HepG2 (cell line): Measurements from ENCODE around the gene MOG. TPM values are rescaled to one million over a fixed set of nuclear protein-coding genes. Genes with fewer than 3 reads are reported as not detected.

Source experiments
- ATAC-seq: fragments of 200-7000 bp; cut with Tn5 transposase; 3 replicates; pipeline ENCODE4 v1.9.1; 2020; ENCODE audit warnings: mild to moderate bottlenecking, moderate library complexity
- BruUV-seq: library from RNA; stranded (reverse); fragments of 400-500 nt; replicated peaks from 2 replicates; lab custom pipeline; 2021; lab: Mats Ljungman, UMichigan
- CTCF ChIA-PET: fragments of 300-600 bp; formaldehyde crosslinking; extraction: SDS; loops from one replicate; lab custom pipeline; 2021; ENCODE audit warnings: low total read pairs, inconsistent platforms, low intra/inter-chr PET ratio; lab: Yijun Ruan, JAX
- POLR2A ChIA-PET: fragments of 350-600 bp; sonication (Branson Sonifier 250); formaldehyde crosslinking; loops from one replicate; lab custom pipeline; 2020; ENCODE audit warnings: antibody characterized with exemption, inconsistent platforms; lab: Yijun Ruan, JAX
- DNase-seq: peaks from one replicate; pipeline ENCODE4 v3.0.0-alpha.2; 2015; ENCODE audit warnings: low spot score
- FAIRE-seq: peaks from 3 replicates; lab custom pipeline; 2011; peaks lifted over from hg19 to GRCh38; lab: Jason Lieb, UNC
- H2AFZ ChIP-seq: one replicate; pipeline ENCODE4 v1.6.1; 2011; ENCODE audit warnings: low read length, inconsistent platforms
- H3K27ac ChIP-seq: fragments of 300-600 bp; 3 replicates; pipeline ENCODE4 v1.8.0; 2011; ENCODE audit warnings: mixed run types, mild to moderate bottlenecking, mixed read lengths, low read length, inconsistent platforms; ENCODE audit not compliant: insufficient read depth; ENCODE audit errors: extremely low read length
- H3K27me3 ChIP-seq, 2 experiments: fragments of 200-600 bp in 1 of 2; 2 replicates in 1 of 2; 3 replicates in 1 of 2; pipeline versions ENCODE4 v1.6.0 to v1.8.0; 2011; ENCODE audit warnings: low read length in 2 of 2, mild to moderate bottlenecking in 2 of 2, moderate library complexity in 2 of 2, inconsistent platforms in 1 of 2; ENCODE audit not compliant: insufficient read depth in 2 of 2, control insufficient read depth in 1 of 2
- H3K36me3 ChIP-seq, 2 experiments: fragments of 200-600 bp in 1 of 2; replicated peaks in 1 of 2; 2 replicates in 1 of 2; 3 replicates in 1 of 2; pipeline versions ENCODE4 v1.5.1 to v1.8.0; 2011; ENCODE audit warnings: low read length in 2 of 2, inconsistent platforms in 1 of 2; ENCODE audit not compliant: insufficient read depth in 2 of 2, control insufficient read depth in 1 of 2
- H3K4me1 ChIP-seq: 2 replicates; pipeline ENCODE4 v1.5.1; 2012; ENCODE audit warnings: low read length, inconsistent platforms; ENCODE audit not compliant: insufficient read depth
- H3K4me2 ChIP-seq: 2 replicates; pipeline ENCODE4 v1.6.0; 2011; ENCODE audit warnings: low read depth, low read length, inconsistent platforms
- H3K4me3 ChIP-seq, 3 experiments: fragments of 200-600 bp in 1 of 3; sonication (generic), shearing (Covaris generic) in 1 of 3; replicated peaks in 1 of 3; 2 replicates each; pipeline ENCODE4 v1.5.1; 2011 to 2016; ENCODE audit warnings: low read length in 3 of 3, inconsistent platforms in 2 of 3, low read depth in 2 of 3, mild to moderate bottlenecking in 2 of 3, control low read depth in 1 of 3, mixed read lengths in 1 of 3; ENCODE audit not compliant: insufficient read depth in 1 of 3
- H3K79me2 ChIP-seq: one replicate; pipeline ENCODE4 v1.6.1; 2011; ENCODE audit warnings: low read length, inconsistent platforms; ENCODE audit not compliant: insufficient read depth
- H3K9ac ChIP-seq: 2 replicates; pipeline ENCODE4 v1.6.0; 2011; ENCODE audit warnings: mild to moderate bottlenecking, low read depth, low read length, inconsistent platforms; ENCODE audit not compliant: insufficient read depth
- H3K9me3 ChIP-seq: 2 replicates; pipeline ENCODE4 v1.5.1; 2012; ENCODE audit warnings: mild to moderate bottlenecking, low read length
- H4K20me1 ChIP-seq: 2 replicates; pipeline ENCODE4 v1.6.0; 2011; ENCODE audit warnings: inconsistent platforms, mild to moderate bottlenecking, low read length, moderate library complexity; ENCODE audit not compliant: insufficient read depth
- CCAR2 ChIP-seq: fragments of 200-400 bp; formaldehyde crosslinking; optimal IDR thresholded peaks from 2 replicates; pipeline ENCODE3; 2018; ENCODE audit warnings: low read depth, mild to moderate bottlenecking, low read length, moderate library complexity
- ESRRA ChIP-seq: sonication (generic); formaldehyde crosslinking; IDR thresholded peaks from 2 replicates; pipeline ENCODE4 v1.5.1; 2020; ENCODE audit warnings: mild to moderate bottlenecking, low read depth, missing genetic modification reagents
- HOXA7 ChIP-seq: sonication (generic); formaldehyde crosslinking; IDR thresholded peaks from 2 replicates; pipeline ENCODE4 v1.8.1; 2022; ENCODE audit warnings: mild to moderate bottlenecking, missing genetic modification reagents, moderate library complexity
- KDM5B ChIP-seq: sonication (generic); formaldehyde crosslinking; IDR thresholded peaks from 2 replicates; pipeline ENCODE4 v1.4.0; 2020; ENCODE audit warnings: missing genetic modification reagents, mild to moderate bottlenecking, borderline replicate concordance
- RXRB ChIP-seq: IDR thresholded peaks from 2 replicates; pipeline ENCODE4 v1.6.1; 2016; ENCODE audit warnings: borderline replicate concordance, missing genetic modification reagents, missing compliant biosample characterization
- ZFP36L2 ChIP-seq: sonication (generic); formaldehyde crosslinking; IDR thresholded peaks from 2 replicates; pipeline ENCODE4 v1.4.0; 2020; ENCODE audit warnings: missing genetic modification reagents
- ZNF296 ChIP-seq: sonication (generic); formaldehyde crosslinking; conservative IDR thresholded peaks from 2 replicates; pipeline ENCODE4 v1.5.0; 2020; ENCODE audit warnings: mild to moderate bottlenecking, missing genetic modification reagents
- ZNF30 ChIP-seq: sonication (generic); formaldehyde crosslinking; IDR thresholded peaks from 2 replicates; pipeline ENCODE4 v1.5.0; 2020; ENCODE audit warnings: mild to moderate bottlenecking, missing genetic modification reagents
- ZNF317 ChIP-seq: sonication (generic); formaldehyde crosslinking; IDR thresholded peaks from 2 replicates; pipeline ENCODE4 v1.5.0; 2020; ENCODE audit warnings: mild to moderate bottlenecking, missing genetic modification reagents
- ZNF383 ChIP-seq: sonication (generic); formaldehyde crosslinking; IDR thresholded peaks from 2 replicates; pipeline ENCODE4 v1.4.0; 2020; ENCODE audit warnings: missing genetic modification reagents, mild to moderate bottlenecking, borderline replicate concordance
- ZNF563 ChIP-seq: sonication (generic); formaldehyde crosslinking; IDR thresholded peaks from 2 replicates; pipeline ENCODE4 v1.8.0; 2022; ENCODE audit warnings: mild to moderate bottlenecking, moderate library complexity, missing genetic modification reagents
- ZNF672 ChIP-seq: sonication (generic); formaldehyde crosslinking; IDR thresholded peaks from 2 replicates; pipeline ENCODE4 v1.8.1; 2022; ENCODE audit warnings: missing genetic modification reagents
- WGBS: methylation state at CpG from one replicate; pipeline ENCODE4 v1.1.6; 2017; ENCODE audit warnings: low lambda C conversion rate; 5-methylcytosine and 5-hydroxymethylcytosine counted together
- in situ Hi-C: cut with HindIII; loops from 2 replicates; pipeline ENCODE4 v1.10.0; 2017; ENCODE audit warnings: low pct_unique_long_range_greater_than_20kb; ENCODE audit not compliant: extremely low pct_ligation_motif_present
- intact Hi-C: fragments of 100-400 bp; cut with micrococcal nuclease; formaldehyde crosslinking; loops from one replicate; pipeline ENCODE4 v1.10.0; 2022; ENCODE audit not compliant: unreplicated experiment
- polyA plus RNA-seq, 8 experiments: library from polyadenylated mRNA; depleted of rRNA in 3 of 8; stranded (reverse) in 7 of 8; unstranded in 1 of 8; fragments of >200 nt; fragmentation: Illumina TruSeq in 4 of 8; extraction: Trizol in 4 of 8; gene quantifications; 2 replicates each; pipeline versions ENCODE4 v1.2.1 to v1.2.3, GENCODE V29; 2011 to 2016; ENCODE audit warnings: low read depth in 4 of 8, missing spikeins in 1 of 8, mixed read lengths in 1 of 8; ENCODE audit not compliant: insufficient read depth in 1 of 8
- total RNA-seq, 5 experiments: library from RNA; depleted of rRNA; stranded (reverse); fragments of >200 nt; fragmentation: Illumina TruSeq; extraction: Trizol; gene quantifications; 2 replicates each; pipeline ENCODE4 v1.2.3, GENCODE V29; 2016; ENCODE audit warnings: low read depth in 1 of 5
- TF ChIP-seq, protein P1 (sequence below): sonication (generic); formaldehyde crosslinking; IDR thresholded peaks from 2 replicates; pipeline ENCODE4 v1.4.0; 2020; ENCODE audit warnings: missing genetic modification reagents
- TF ChIP-seq, protein P2 (sequence below): sonication (generic); formaldehyde crosslinking; IDR thresholded peaks from 2 replicates; pipeline ENCODE4 v1.4.0; 2020; ENCODE audit warnings: missing genetic modification reagents, mild to moderate bottlenecking, borderline replicate concordance
- TF ChIP-seq, protein P3 (sequence below): sonication (generic); formaldehyde crosslinking; IDR thresholded peaks from 2 replicates; pipeline ENCODE4 v1.4.0; 2020; ENCODE audit warnings: missing genetic modification reagents
- TF ChIP-seq, protein P4 (sequence below): sonication (generic); formaldehyde crosslinking; IDR thresholded peaks from 2 replicates; pipeline ENCODE4 v1.4.0; 2020; ENCODE audit warnings: missing genetic modification reagents

MOG gene
- total and polyA plus RNA-seq, 2 of the 13 experiments (the other 11 are each of a cell fraction or from before 2014, with no cell fraction given), result not detected

DNA sequence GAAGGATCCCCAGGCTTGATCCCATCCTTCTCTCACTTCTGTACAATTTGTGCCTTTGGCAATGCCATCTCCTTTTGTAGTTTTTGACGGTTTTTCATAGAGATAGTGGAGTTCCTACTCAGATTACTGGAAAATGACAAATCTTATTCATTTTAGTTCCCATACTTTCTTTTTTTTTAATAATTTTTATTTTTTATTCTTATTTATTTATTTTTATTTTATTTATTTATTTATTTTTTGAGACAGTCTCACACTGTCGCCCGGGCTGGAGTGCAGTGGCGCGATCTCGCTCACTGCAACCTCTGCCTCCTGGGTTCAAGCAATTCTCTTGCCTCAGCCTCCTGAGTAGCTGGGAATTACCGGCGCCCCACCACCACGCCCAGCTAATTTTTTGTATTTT is 19.6 kb upstream of the MOG start:
- Histone ChIP-seq H4K20me1 (no peaks in the 10 kb centered on the region), H3K9ac (no peak overlapping the region), H2AFZ (no peak overlapping the region), H3K27me3 (peaks cover 0 to 25% of the 10 kb centered on the region in 2 experiments), H3K79me2 (no peaks in the 10 kb centered on the region), H3K4me1 (peaks cover 8% of the 10 kb centered on the region), H3K36me3 (no peaks in the 10 kb centered on the region), H3K4me3 (no peak overlapping the region), H3K27ac (no peak overlapping the region), H3K9me3 (no peaks in the 10 kb centered on the region), H3K4me2 (no peak overlapping the region)
- no TSS peak for BruUV-seq
- FAIRE-seq, result no peak
- ChIA-PET CTCF (no interaction called here), POLR2A (no interaction called here)
- ATAC-seq, result no peak
- in situ Hi-C loops (no loop called here), intact Hi-C loops (no loop called here)
- TF ChIP-seq ZNF317 (CRISPR knock-in tag), result no peak
- TF ChIP-seq RXRB (CRISPR knock-in tag), result no peak
- TF ChIP-seq ZNF383 (CRISPR knock-in tag), result no peak
- no peak for TF ChIP-seq ZNF672 (CRISPR knock-in tag)
- TF ChIP-seq, protein P1, sequence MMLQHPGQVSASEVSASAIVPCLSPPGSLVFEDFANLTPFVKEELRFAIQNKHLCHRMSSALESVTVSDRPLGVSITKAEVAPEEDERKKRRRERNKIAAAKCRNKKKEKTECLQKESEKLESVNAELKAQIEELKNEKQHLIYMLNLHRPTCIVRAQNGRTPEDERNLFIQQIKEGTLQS (CRISPR knock-in tag), result no peak
- TF ChIP-seq, protein P2, sequence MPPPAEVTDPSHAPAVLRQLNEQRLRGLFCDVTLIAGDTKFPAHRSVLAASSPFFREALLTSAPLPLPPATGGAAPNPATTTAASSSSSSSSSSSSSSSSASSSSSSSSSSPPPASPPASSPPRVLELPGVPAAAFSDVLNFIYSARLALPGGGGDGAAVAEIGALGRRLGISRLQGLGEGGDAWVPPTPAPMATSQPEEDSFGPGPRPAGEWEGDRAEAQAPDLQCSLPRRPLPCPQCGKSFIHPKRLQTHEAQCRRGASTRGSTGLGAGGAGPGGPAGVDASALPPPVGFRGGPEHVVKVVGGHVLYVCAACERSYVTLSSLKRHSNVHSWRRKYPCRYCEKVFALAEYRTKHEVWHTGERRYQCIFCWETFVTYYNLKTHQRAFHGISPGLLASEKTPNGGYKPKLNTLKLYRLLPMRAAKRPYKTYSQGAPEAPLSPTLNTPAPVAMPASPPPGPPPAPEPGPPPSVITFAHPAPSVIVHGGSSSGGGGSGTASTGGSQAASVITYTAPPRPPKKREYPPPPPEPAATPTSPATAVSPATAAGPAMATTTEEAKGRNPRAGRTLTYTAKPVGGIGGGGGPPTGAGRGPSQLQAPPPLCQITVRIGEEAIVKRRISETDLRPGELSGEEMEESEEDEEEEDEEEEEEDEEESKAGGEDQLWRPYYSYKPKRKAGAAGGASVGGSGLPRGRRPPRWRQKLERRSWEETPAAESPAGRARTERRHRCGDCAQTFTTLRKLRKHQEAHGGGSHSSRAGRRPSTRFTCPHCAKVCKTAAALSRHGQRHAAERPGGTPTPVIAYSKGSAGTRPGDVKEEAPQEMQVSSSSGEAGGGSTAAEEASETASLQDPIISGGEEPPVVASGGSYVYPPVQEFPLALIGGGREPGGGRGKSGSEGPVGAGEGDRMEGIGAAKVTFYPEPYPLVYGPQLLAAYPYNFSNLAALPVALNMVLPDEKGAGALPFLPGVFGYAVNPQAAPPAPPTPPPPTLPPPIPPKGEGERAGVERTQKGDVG (CRISPR knock-in tag), result no peak
- no peak for TF ChIP-seq ESRRA (CRISPR knock-in tag)
- no peak for TF ChIP-seq HOXA7 (CRISPR knock-in tag)
- TF ChIP-seq ZFP36L2, result no peak
- TF ChIP-seq ZNF30, result no peak
- no peak for TF ChIP-seq ZNF563 (CRISPR knock-in tag)
- TF ChIP-seq, protein P3, sequence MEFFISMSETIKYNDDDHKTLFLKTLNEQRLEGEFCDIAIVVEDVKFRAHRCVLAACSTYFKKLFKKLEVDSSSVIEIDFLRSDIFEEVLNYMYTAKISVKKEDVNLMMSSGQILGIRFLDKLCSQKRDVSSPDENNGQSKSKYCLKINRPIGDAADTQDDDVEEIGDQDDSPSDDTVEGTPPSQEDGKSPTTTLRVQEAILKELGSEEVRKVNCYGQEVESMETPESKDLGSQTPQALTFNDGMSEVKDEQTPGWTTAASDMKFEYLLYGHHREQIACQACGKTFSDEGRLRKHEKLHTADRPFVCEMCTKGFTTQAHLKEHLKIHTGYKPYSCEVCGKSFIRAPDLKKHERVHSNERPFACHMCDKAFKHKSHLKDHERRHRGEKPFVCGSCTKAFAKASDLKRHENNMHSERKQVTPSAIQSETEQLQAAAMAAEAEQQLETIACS (CRISPR knock-in tag), result no peak
- TF ChIP-seq, protein P4, sequence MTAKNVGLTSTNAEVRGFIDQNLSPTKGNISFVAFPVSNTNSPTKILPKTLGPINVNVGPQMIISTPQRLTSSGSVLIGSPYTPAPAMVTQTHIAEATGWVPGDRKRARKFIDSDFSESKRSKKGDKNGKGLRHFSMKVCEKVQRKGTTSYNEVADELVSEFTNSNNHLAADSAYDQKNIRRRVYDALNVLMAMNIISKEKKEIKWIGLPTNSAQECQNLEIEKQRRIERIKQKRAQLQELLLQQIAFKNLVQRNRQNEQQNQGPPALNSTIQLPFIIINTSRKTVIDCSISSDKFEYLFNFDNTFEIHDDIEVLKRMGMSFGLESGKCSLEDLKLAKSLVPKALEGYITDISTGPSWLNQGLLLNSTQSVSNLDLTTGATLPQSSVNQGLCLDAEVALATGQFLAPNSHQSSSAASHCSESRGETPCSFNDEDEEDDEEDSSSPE, result no peak
- no peak for TF ChIP-seq KDM5B (CRISPR knock-in tag)
- no peak for TF ChIP-seq ZNF296 (CRISPR knock-in tag)
- TF ChIP-seq CCAR2, result no peak
- no peak for DNase-seq
- WGBS, result 65% methylated on average over 9 of the region's 9 CpGs
